Stomach (tissue), 9 donors: Measurements from ENCODE around the gene ADGRG1. TPM values are rescaled to one million over a fixed set of nuclear protein-coding genes. Genes with fewer than 3 reads are reported as not detected.
A peak's percentile ranks its signal among the peaks of the same experiment; 100 is the strongest.

Source experiments
- DNase-seq, 2 donors: peaks; one replicate each; pipeline versions ENCODE4 v3.0.0 to v3.0.0-alpha.2; 2013 to 2019
- H3K27ac ChIP-seq, 5 donors: fragments of 200-600 bp in 4 of 5; sonication (generic) in 4 of 5; one replicate each; pipeline ENCODE4 v1.5.1; 2013 to 2019; ENCODE audit warnings: mild to moderate bottlenecking in 1 of 5, moderate library complexity in 1 of 5
- H3K27me3 ChIP-seq, 3 donors: fragments of 200-600 bp; sonication (generic); one replicate each; pipeline ENCODE4 v1.5.1; 2017 to 2019; ENCODE audit warnings: mixed run types in 1 of 3
- H3K36me3 ChIP-seq, 4 donors: fragments of 200-600 bp; sonication (generic); 1 replicate in 3 of 4; 2 replicates in 1 of 4; pipeline ENCODE4 v1.5.1; 2016 to 2019
- H3K4me1 ChIP-seq, 4 donors: fragments of 200-600 bp; sonication (generic); one replicate each; pipeline ENCODE4 v1.5.1; 2016 to 2019
- H3K4me3 ChIP-seq, 4 donors: fragments of 200-600 bp; sonication (generic) in 3 of 4; one replicate each; pipeline ENCODE4 v1.5.1; 2016 to 2019; ENCODE audit warnings: mild to moderate bottlenecking in 1 of 4
- H3K9me3 ChIP-seq, 4 donors: fragments of 200-600 bp; sonication (generic); one replicate each; pipeline ENCODE4 v1.5.1; 2016 to 2019
- CTCF ChIP-seq, 7 experiments: fragments of 450-650 bp in 4 of 7; fragments of 200-600 bp in 3 of 7; sonication (generic) in 3 of 7; IDR thresholded peaks; one replicate each; pipeline ENCODE4 v1.5.1; 2016 to 2019; ENCODE audit warnings: antibody characterized with exemption in 7 of 7, control low read depth in 2 of 7, mild to moderate bottlenecking in 1 of 7
- EP300 ChIP-seq: sonication (generic); formaldehyde crosslinking; IDR thresholded peaks from one replicate; pipeline ENCODE4 v1.6.1; 2017; ENCODE audit warnings: antibody characterized with exemption
- POLR2A ChIP-seq, 4 donors: fragments of 450-650 bp; IDR thresholded peaks; one replicate each; pipeline ENCODE4 v1.6.1; 2016; ENCODE audit warnings: antibody characterized with exemption in 4 of 4, control low read depth in 2 of 4, mild to moderate bottlenecking in 1 of 4, moderate library complexity in 1 of 4
- POLR2AphosphoS5 ChIP-seq, 3 donors: sonication (generic); formaldehyde crosslinking; IDR thresholded peaks; one replicate each; pipeline ENCODE4 v1.6.1; 2016; ENCODE audit warnings: antibody characterized with exemption in 3 of 3
- WGBS, 5 donors: extraction: QIAGEN DNeasy Blood & Tissue Kit in 3 of 5; methylation state at CpG; one replicate each; pipeline versions ENCODE4 v1.1.5 to v1.1.7; 2013 to 2018; 5-methylcytosine and 5-hydroxymethylcytosine counted together
- intact Hi-C: fragments of 100-400 bp; cut with DNase I; formaldehyde crosslinking; loops from one replicate; pipeline ENCODE4 v1.15.1; 2023; ENCODE audit warnings: low total_unique reads
- polyA plus RNA-seq, 3 donors: library from polyadenylated mRNA; stranded (reverse); fragments of 200-250 nt; gene quantifications; one replicate each; pipeline ENCODE4 v1.2.3, GENCODE V29; 2013
- total RNA-seq, 5 donors: library from RNA; depleted of rRNA; stranded (reverse); fragments of >200 nt; gene quantifications; one replicate each; pipeline versions ENCODE4 v1.1.0 to v1.2.3, GENCODE V29; 2014 to 2016
- donor health status: healthy with polysubstance abuse.
- donor health status: Bipolar disorder and iron deficiency.
- donor health status: healthy.

ADGRG1 gene
- total and polyA plus RNA-seq, 8 donors = 8.9 to 84.8 (median 32.1) TPM

- WGBS, 5 donors = 56 to 63% (median 62%) methylated on average over 12 of the region's 12 CpGs
- Histone ChIP-seq H3K9me3 (no peaks in the 10 kb centered on the region), H3K4me1 (peaks cover 0 to 17% (median 4%) of the 10 kb centered on the region in 4 donors), H3K27me3 (peaks cover 0 to 9% (median 0%) of the 10 kb centered on the region in 3 donors), H3K4me3 (no peak overlapping the region), H3K27ac (peak overlapping the region in 1 of 5 donors; percentile 4), H3K36me3 (no peaks in the 10 kb centered on the region)
- TF ChIP-seq CTCF (IDR thresholded peaks at IDR 0.05) (no peak), POLR2AphosphoS5 (IDR thresholded peaks at IDR 0.05) (no peak), EP300 (no peak), POLR2A (IDR thresholded peaks at IDR 0.05) (no peak)
- peak in 1 of 2 donors; percentile 41 for DNase-seq
- intact Hi-C loops = no loop called here
Observed at GRCh38 chr16:57675741-57676551, 47.5 kb downstream of the ADGRG1 start.

- Histone ChIP-seq H3K4me3 (no peak overlapping the region), H3K9me3 (no peaks in the 10 kb centered on the region), H3K27me3 (peaks cover 0 to 9% (median 0%) of the 10 kb centered on the region in 3 donors), H3K36me3 (no peaks in the 10 kb centered on the region), H3K27ac (no peak overlapping the region), H3K4me1 (peaks cover 0 to 17% (median 4%) of the 10 kb centered on the region in 4 donors)
- TF ChIP-seq POLR2AphosphoS5 (IDR thresholded peaks at IDR 0.05) (no peak), CTCF (IDR thresholded peaks at IDR 0.05) (no peak), POLR2A (IDR thresholded peaks at IDR 0.05) (no peak), EP300 (no peak)
- no peak for DNase-seq
- WGBS, 5 donors = 69 to 83% (median 80%) methylated on average over 4 of the region's 4 CpGs
- intact Hi-C loops = no loop called here
Observed at GRCh38 chr16:57676553-57677085, 48.2 kb downstream of the ADGRG1 start.

GRCh38 chr16:57677622-57678369 lies 49.4 kb downstream of the ADGRG1 start:
- peak in 1 of 2 donors; percentile 73 for DNase-seq
- H3K9me3 ChIP-seq = no peaks in the 10 kb centered on the region
- WGBS, 5 donors = 47 to 49% (median 48%) methylated on average over 13 to 14 of the region's 14 CpGs
- peaks cover 0 to 17% (median 4%) of the 10 kb centered on the region in 4 donors for H3K4me1 ChIP-seq
- no peak overlapping the region for H3K27ac ChIP-seq
- no peak overlapping the region for H3K4me3 ChIP-seq
- H3K27me3 ChIP-seq = peaks cover 0 to 8% (median 0%) of the 10 kb centered on the region in 3 donors
- intact Hi-C loops = no loop called here
- no peaks in the 10 kb centered on the region for H3K36me3 ChIP-seq
- TF ChIP-seq CTCF (IDR thresholded peaks at IDR 0.05) (no peak), POLR2AphosphoS5 (IDR thresholded peaks at IDR 0.05) (peak in 1 of 3 donors; percentile 14)

- no peaks in the 10 kb centered on the region for H3K27me3 ChIP-seq
- no peak for TF ChIP-seq CTCF (IDR thresholded peaks at IDR 0.05)
- TF ChIP-seq POLR2A (IDR thresholded peaks at IDR 0.05) = no peak
- TF ChIP-seq EP300 = no peak
- no peak for TF ChIP-seq POLR2AphosphoS5 (IDR thresholded peaks at IDR 0.05)
- intact Hi-C loops = no loop called here
- DNase-seq = no peak
- no peaks in the 10 kb centered on the region for H3K9me3 ChIP-seq
- no peaks in the 10 kb centered on the region for H3K36me3 ChIP-seq
- no peak overlapping the region for H3K27ac ChIP-seq
- no peak overlapping the region for H3K4me3 ChIP-seq
- H3K4me1 ChIP-seq = peaks cover 0 to 17% (median 4%) of the 10 kb centered on the region in 4 donors
- 86 to 93% (median 89%) methylated on average over 7 to 12 of the region's 12 CpGs for WGBS, 5 donors
Observed at GRCh38 chr16:57679016-57679415, 50.6 kb downstream of the ADGRG1 start.
